LNCAP (cell line): ENCODE data around the gene SMYD3.

Experiments used
- TF ChIP-seq, protein P1 (sequence below): fragments of 450-650 bp; IDR thresholded peaks from 2 replicates; pipeline ENCODE4 v1.5.1; 2017; ENCODE audit warnings: mild to moderate bottlenecking

The SMYD3 gene

DNA sequence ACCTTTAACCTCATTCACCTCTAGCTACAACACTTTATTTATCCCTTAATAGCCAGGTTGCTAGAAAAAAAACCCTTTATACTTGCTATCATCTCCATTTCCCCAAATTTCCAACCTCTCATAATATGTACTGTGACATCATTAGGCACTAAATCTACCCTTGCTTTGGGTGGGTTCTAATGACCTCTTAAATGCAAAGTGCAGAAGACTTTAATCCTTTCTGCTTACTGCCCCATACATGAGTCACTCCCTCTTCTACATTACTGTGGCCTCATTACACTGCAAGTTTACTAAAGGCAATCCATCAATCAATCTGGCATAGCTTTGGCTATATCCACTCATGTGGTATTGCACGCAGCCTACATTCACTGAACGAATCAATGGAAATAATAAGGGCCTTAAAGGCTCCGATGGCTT lies 353.3 kb downstream of the SMYD3 start:
- TF ChIP-seq, protein P1, sequence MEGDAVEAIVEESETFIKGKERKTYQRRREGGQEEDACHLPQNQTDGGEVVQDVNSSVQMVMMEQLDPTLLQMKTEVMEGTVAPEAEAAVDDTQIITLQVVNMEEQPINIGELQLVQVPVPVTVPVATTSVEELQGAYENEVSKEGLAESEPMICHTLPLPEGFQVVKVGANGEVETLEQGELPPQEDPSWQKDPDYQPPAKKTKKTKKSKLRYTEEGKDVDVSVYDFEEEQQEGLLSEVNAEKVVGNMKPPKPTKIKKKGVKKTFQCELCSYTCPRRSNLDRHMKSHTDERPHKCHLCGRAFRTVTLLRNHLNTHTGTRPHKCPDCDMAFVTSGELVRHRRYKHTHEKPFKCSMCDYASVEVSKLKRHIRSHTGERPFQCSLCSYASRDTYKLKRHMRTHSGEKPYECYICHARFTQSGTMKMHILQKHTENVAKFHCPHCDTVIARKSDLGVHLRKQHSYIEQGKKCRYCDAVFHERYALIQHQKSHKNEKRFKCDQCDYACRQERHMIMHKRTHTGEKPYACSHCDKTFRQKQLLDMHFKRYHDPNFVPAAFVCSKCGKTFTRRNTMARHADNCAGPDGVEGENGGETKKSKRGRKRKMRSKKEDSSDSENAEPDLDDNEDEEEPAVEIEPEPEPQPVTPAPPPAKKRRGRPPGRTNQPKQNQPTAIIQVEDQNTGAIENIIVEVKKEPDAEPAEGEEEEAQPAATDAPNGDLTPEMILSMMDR = no peak

DNA sequence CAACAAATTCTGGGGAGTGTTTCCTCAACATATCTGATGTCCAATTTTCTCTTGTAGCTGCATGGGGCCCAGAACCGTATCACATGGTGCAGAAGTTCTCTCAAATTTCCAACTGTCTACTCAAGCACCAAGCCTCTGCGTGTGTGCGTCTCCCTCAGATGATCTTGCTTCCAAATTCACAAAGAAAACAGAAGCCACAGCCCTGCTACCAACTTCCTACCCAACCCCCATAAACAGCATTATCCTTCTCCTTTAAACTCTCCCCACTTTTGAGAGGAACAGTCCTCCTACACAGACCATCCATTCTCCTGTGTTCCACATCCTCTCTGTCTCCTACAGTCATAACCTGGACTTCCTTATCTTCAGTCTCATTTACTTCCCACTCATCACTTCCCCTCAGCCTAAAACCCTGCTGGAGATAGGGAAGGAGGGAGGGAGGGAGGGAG lies 354.1 kb downstream of the SMYD3 start:
- TF ChIP-seq, protein P1 = no peak

DNA sequence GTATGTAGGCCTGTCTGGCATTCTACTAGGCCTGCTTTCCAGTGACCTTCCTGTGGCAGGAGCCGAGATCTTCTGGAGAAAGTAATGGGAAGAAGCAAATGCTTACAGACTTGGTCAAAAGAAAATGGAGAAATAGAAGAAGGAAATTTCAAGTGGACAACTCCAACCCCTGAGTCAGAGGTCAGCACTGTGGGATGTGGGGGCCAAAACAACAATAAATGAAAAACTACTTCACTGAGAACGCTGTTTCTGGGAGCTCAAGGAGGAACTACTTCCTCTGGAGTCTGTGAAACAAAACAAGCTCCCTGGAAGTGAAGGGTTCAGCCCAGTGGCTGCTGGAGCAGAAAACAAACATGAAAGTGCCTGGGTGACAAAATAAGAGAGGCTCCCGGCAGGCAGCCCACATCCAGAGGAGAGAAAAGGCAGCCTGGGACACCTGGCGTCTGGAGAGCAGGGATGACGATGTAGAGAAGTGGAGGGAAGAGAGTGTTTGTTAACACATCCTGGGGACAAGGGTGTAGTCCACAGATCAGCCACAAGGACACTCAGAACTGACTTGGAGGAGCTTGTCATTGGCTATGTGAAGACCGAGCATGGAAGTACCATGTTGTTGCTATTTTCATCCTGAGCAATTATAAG lies 355.2 kb downstream of the SMYD3 start:
- TF ChIP-seq, protein P1 = no peak

DNA sequence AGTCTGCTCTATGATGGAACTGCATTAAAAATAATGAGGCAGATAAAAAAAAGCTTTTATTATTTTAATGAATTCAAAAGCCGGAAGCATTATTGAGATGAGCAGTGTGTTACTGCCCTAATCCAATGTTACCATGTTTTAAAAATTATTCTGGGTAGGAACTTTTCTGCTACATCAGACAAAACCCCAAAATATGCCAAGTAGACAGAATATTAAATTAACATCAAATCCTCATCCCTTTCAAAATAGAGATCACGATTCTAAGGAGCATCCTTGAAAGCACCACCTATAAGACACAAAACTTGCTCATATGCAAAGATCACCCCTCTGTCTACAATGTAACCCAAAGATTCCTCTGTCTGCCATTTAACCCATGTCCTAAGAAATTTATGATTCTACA lies 357.5 kb downstream of the SMYD3 start:
- TF ChIP-seq, protein P1 = no peak

DNA sequence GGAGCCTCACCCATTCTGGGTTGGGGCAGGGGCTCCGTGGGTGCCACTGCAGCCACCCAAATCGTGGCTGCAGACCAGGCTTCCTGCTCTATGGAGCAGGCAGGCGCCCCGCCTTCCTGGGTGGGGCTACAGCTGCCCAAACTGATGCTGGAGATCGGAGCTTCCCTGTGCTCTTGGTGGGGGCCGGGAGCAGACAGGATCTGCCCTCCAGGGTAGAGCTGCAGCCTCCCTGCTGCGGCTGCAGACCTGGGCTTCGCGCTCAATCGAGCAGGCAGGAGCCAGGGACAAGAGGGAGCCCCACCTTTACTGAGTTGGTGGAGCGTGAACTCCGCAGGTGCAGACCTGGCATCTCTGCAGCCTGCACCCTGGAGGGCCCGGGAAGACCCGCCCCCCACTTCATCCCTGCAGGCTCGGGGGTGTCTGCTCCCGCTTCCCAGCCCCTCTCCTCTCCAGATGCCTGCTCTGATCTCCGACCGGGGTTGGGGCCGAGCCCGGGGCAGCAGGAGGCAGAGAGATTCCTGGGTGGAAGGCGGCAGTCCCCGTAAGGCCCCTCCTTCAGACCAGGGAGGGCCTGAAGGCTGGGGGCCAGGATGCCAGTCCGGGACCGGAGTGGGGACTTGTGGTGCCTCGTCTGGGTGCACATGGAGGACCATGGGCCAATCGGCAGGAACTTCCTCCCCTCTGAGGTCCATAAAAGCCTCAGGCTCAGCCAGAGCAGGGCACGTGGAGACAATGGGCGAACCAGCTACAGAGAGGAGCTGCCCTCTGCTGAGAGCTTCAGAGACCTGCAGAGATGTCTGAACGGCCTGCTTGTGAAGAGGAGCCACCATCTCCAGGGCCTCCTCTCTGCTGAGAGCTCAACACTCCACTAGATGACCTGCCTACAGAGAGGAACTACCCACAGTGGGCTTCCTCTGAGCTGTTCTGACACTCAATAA lies 359.3 kb downstream of the SMYD3 start:
- TF ChIP-seq, protein P1 = no peak

DNA sequence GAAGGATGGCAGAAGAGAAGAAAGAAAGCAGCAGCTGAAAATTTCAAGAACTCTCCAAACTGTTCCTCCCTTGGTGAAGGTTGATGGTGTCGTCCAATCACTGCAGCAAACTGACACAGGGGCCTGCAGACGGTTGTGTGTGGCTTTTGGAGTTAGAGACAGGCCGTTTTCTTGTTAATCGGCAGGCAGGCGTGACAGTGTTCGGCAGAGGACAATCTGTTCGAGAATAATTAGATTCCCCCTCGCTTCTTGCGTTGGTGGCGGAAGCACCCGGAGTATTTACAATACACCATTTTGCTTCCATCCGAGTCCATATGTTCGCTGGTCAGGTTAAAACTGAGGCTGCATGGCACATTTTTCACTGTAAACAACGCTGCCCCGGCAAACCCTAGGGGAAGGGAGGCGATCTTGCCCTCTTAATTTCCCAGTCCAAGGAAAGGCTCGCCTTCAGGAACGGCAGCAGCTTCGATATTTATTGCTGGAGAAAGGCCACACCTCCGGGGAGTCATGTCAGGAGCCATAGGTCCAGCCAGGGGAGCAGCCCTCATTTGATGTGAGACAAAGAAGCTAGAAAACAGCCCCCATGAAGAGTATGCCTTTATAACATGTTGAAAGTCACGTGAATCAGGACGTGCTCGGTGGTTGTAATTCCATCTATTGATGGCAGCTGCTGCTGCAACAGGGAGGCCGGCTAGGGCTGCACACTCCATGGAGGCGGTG lies 360.1 kb downstream of the SMYD3 start:
- TF ChIP-seq, protein P1 = no peak

DNA sequence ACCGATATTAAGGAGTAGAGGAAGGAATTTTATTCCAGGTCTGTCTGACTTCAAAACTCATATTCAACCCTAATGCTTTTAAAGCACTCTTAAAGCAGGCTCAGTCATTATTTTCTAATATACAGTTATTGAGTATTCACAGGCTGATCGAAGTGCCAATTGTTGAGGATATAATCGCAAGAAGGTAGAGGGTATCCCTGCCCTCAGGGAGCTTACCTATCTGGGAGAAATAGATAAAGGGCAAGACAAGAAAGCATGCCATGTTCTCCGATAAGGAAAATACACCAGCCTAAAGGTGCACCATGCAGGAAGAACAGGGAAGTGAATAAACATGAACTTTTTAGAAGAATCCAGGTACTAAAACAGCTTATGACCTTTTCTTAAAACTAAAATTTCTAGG lies 361.2 kb downstream of the SMYD3 start:
- TF ChIP-seq, protein P1 = no peak
